Neural cell (in vitro differentiated cells): Measurements from ENCODE around the gene BRF1. TPM values are rescaled to one million over a fixed set of nuclear protein-coding genes. Genes with fewer than 3 reads are reported as not detected.

Experiments used
- H2AFZ ChIP-seq: fragments of 200-600, 300-800 bp; sonication (generic), shearing (Covaris generic); 2 replicates; pipeline ENCODE4 v1.6.0; 2014; ENCODE audit warnings: low read depth, mild to moderate bottlenecking, antibody characterized with exemption, low read length, moderate library complexity
- H3F3A ChIP-seq: fragments of 200-600 bp; shearing (Covaris generic); 2 replicates; pipeline ENCODE4 v1.6.1; 2016; ENCODE audit warnings: mild to moderate bottlenecking, moderate library complexity, mixed read lengths, antibody characterized with exemption, low read length; ENCODE audit not compliant: insufficient read depth, poor library complexity, severe bottlenecking
- H3K27ac ChIP-seq: fragments of 200-600, 300-800 bp; sonication (generic), shearing (Covaris generic); 2 replicates; pipeline ENCODE4 v1.5.1; 2014; ENCODE audit warnings: mild to moderate bottlenecking, low read length, moderate library complexity
- H3K27me3 ChIP-seq: fragments of 300-800, 200-600 bp; sonication (generic), shearing (Covaris generic); 2 replicates; pipeline ENCODE4 v1.6.0; 2014; ENCODE audit warnings: mild to moderate bottlenecking, low read depth, low read length, moderate library complexity; ENCODE audit not compliant: insufficient read depth
- H3K36me3 ChIP-seq: fragments of 300-800, 200-600 bp; sonication (generic), shearing (Covaris generic); 2 replicates; pipeline ENCODE4 v1.5.1; 2014; ENCODE audit warnings: mild to moderate bottlenecking, antibody characterized with exemption, low read length, moderate library complexity; ENCODE audit not compliant: insufficient read depth
- H3K4me2 ChIP-seq: fragments of 300-800, 200-600 bp; sonication (generic), shearing (Covaris generic); 2 replicates; pipeline ENCODE4 v1.6.0; 2014; ENCODE audit warnings: mild to moderate bottlenecking, low read length
- H3K4me3 ChIP-seq: fragments of 300-800, 200-600 bp; sonication (generic), shearing (Covaris generic); 2 replicates; pipeline ENCODE4 v1.5.1; 2014; ENCODE audit warnings: mild to moderate bottlenecking, low read length, moderate library complexity
- H3K79me2 ChIP-seq: fragments of 200-600 bp; shearing (Covaris generic); replicated peaks from 2 replicates; pipeline ENCODE4 v1.6.0; 2014; ENCODE audit warnings: mild to moderate bottlenecking, low read length, moderate library complexity; ENCODE audit not compliant: insufficient read depth
- H3K9ac ChIP-seq: fragments of 300-800, 200-600 bp; sonication (generic), shearing (Covaris generic); 2 replicates; pipeline ENCODE4 v1.6.1; 2016; ENCODE audit warnings: mild to moderate bottlenecking, low read length, mixed read lengths
- H3K9me2 ChIP-seq: fragments of 200-600 bp; shearing (Covaris generic); 2 replicates; pipeline ENCODE4 v1.6.1; 2016; ENCODE audit warnings: mild to moderate bottlenecking, low read length, mixed read lengths; ENCODE audit not compliant: insufficient read depth
- H3K9me3 ChIP-seq: fragments of 200-600, 300-800 bp; sonication (generic), shearing (Covaris generic); 2 replicates; pipeline ENCODE4 v1.6.1; 2016; ENCODE audit warnings: mild to moderate bottlenecking, mixed run types, low read length, moderate library complexity, mixed read lengths
- H4K20me1 ChIP-seq: fragments of 200-600 bp; shearing (Covaris generic); 2 replicates; pipeline ENCODE4 v1.6.1; 2016; ENCODE audit warnings: mild to moderate bottlenecking, mixed run types; ENCODE audit not compliant: insufficient read depth
- EP300 ChIP-seq: fragments of 450-650 bp; conservative IDR thresholded peaks from 2 replicates; pipeline ENCODE4 v1.6.1; 2014; ENCODE audit warnings: antibody characterized with exemption, mild to moderate bottlenecking, moderate library complexity; ENCODE audit not compliant: poor library complexity, severe bottlenecking
- EZH2 ChIP-seq: fragments of 200-600, 300-800 bp; shearing (Covaris generic), sonication (generic); IDR thresholded peaks from 2 replicates; pipeline ENCODE4 v1.6.1; 2014; ENCODE audit warnings: antibody characterized with exemption, low read length, borderline replicate concordance, mild to moderate bottlenecking; ENCODE audit not compliant: insufficient read depth, poor library complexity, severe bottlenecking
- MXI1 ChIP-seq: fragments of 450-650 bp; conservative IDR thresholded peaks from 2 replicates; pipeline ENCODE4 v1.6.1; 2014; ENCODE audit warnings: antibody characterized with exemption, mild to moderate bottlenecking; ENCODE audit not compliant: poor library complexity, severe bottlenecking
- POLR2AphosphoS5 ChIP-seq: IDR thresholded peaks from 2 replicates; pipeline ENCODE4 v1.6.1; 2012
- RAD21 ChIP-seq: fragments of 450-650 bp; conservative IDR thresholded peaks from 2 replicates; pipeline ENCODE4 v1.6.1; 2014; ENCODE audit warnings: antibody characterized with exemption, mild to moderate bottlenecking, moderate library complexity
- SMC3 ChIP-seq: fragments of 450-650 bp; conservative IDR thresholded peaks from 2 replicates; pipeline ENCODE4 v1.6.1; 2014; ENCODE audit warnings: antibody characterized with exemption, mild to moderate bottlenecking, moderate library complexity; ENCODE audit not compliant: poor library complexity
- TAF1 ChIP-seq: IDR thresholded peaks from 2 replicates; pipeline ENCODE4 v1.6.1; 2012; ENCODE audit warnings: low read depth
- polyA plus RNA-seq: library from polyadenylated mRNA; depleted of rRNA; stranded (reverse); fragments of >200 nt; gene quantifications from 2 replicates; pipeline ENCODE4 v1.2.3, GENCODE V29; 2014
- TF ChIP-seq, protein P1 (sequence below): IDR thresholded peaks from 2 replicates; pipeline ENCODE4 v1.6.1; 2012; ENCODE audit warnings: borderline replicate concordance
- TF ChIP-seq, protein P2 (sequence below): fragments of 450-650 bp; IDR thresholded peaks from 2 replicates; pipeline ENCODE4 v1.5.1; 2014; ENCODE audit warnings: antibody characterized with exemption, mild to moderate bottlenecking, moderate library complexity; ENCODE audit not compliant: poor library complexity, severe bottlenecking

BRF1 gene
- polyA plus RNA-seq, 1 donor from 2014 or later, result 69.4 TPM

DNA sequence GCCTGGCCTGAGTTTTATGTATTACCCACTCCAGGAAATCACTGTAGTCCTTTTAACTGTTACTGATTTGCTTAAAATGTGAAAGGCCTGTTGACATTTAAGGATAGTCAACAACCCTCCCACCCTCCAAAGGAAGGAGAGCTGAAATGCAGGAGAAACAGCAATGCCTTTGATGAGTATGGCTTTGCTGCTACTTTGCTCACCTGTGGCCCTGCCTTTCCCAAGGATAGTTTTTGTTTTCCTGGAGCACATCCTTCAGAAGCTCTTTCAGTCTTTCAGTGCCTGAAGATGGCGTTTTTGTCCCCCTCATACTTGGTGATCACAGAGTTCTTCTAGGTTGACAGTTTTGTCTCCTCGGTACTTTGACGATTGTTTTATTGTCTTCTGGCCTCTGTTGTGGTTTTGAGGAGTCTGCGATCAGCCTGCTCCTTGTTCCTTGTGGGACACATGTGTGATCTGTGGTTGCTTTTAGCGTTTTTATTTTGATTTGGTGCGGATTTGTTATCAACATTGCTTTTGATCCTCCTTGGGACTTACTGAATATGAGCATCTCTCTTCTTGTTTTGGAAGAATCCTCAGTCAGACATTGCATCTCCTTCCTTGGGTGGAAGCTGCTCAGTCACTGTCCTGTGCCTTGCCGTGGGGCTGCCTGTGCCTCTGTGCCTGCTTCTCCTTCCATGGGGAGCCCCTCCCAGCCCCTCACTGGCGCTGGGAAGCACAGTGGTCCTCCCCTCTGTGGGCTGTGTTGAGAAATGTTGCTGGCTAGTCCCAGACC, 31.0 kb upstream of the BRF1 start:
- Histone ChIP-seq H3K4me2 (no peak overlapping the region), H3K79me2 (peaks cover 38% of the 10 kb centered on the region), H3K36me3 (no peaks in the 10 kb centered on the region), H2AFZ (no peak overlapping the region), H3K9me2 (no peaks in the 10 kb centered on the region), H4K20me1 (peaks cover 29% of the 10 kb centered on the region), H3K4me3 (no peak overlapping the region), H3F3A (no peaks in the 10 kb centered on the region), H3K9me3 (no peaks in the 10 kb centered on the region), H3K27me3 (no peaks in the 10 kb centered on the region), H3K9ac (no peak overlapping the region), H3K27ac (no peak overlapping the region)
- no peak for TF ChIP-seq TAF1
- TF ChIP-seq EZH2, result no peak
- TF ChIP-seq POLR2AphosphoS5, result no peak
- no peak for TF ChIP-seq EP300
- TF ChIP-seq SMC3, result no peak
- TF ChIP-seq, protein P1, sequence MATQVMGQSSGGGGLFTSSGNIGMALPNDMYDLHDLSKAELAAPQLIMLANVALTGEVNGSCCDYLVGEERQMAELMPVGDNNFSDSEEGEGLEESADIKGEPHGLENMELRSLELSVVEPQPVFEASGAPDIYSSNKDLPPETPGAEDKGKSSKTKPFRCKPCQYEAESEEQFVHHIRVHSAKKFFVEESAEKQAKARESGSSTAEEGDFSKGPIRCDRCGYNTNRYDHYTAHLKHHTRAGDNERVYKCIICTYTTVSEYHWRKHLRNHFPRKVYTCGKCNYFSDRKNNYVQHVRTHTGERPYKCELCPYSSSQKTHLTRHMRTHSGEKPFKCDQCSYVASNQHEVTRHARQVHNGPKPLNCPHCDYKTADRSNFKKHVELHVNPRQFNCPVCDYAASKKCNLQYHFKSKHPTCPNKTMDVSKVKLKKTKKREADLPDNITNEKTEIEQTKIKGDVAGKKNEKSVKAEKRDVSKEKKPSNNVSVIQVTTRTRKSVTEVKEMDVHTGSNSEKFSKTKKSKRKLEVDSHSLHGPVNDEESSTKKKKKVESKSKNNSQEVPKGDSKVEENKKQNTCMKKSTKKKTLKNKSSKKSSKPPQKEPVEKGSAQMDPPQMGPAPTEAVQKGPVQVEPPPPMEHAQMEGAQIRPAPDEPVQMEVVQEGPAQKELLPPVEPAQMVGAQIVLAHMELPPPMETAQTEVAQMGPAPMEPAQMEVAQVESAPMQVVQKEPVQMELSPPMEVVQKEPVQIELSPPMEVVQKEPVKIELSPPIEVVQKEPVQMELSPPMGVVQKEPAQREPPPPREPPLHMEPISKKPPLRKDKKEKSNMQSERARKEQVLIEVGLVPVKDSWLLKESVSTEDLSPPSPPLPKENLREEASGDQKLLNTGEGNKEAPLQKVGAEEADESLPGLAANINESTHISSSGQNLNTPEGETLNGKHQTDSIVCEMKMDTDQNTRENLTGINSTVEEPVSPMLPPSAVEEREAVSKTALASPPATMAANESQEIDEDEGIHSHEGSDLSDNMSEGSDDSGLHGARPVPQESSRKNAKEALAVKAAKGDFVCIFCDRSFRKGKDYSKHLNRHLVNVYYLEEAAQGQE, result no peak
- TF ChIP-seq MXI1, result no peak

DNA sequence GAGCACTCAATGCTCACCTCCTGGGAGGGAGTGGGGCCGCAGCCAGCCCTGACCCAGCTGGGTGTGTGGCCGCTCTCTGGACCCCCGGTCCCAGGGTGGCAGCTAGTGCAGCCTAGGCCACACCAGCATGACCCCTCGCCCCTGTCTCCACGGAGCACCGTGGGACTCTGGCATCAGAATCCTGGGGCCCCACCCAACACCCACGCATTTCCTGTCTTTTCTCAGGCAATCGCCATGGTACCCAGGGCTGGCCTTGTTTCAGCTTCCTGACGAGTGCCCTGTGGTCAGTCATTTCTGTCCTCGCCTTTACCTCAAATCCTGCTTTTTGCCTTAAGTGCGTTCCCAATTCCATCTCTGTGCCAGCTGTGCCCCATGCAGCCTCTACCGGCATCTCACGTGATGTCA, 29.7 kb upstream of the BRF1 start:
- H3K9ac ChIP-seq, result no peak overlapping the region
- H3F3A ChIP-seq, result no peaks in the 10 kb centered on the region
- H3K79me2 ChIP-seq, result peaks cover 42% of the 10 kb centered on the region
- no peaks in the 10 kb centered on the region for H3K36me3 ChIP-seq
- TF ChIP-seq EZH2, result no peak
- TF ChIP-seq RAD21, result no peak
- no peak for TF ChIP-seq MXI1
- TF ChIP-seq, protein P2, sequence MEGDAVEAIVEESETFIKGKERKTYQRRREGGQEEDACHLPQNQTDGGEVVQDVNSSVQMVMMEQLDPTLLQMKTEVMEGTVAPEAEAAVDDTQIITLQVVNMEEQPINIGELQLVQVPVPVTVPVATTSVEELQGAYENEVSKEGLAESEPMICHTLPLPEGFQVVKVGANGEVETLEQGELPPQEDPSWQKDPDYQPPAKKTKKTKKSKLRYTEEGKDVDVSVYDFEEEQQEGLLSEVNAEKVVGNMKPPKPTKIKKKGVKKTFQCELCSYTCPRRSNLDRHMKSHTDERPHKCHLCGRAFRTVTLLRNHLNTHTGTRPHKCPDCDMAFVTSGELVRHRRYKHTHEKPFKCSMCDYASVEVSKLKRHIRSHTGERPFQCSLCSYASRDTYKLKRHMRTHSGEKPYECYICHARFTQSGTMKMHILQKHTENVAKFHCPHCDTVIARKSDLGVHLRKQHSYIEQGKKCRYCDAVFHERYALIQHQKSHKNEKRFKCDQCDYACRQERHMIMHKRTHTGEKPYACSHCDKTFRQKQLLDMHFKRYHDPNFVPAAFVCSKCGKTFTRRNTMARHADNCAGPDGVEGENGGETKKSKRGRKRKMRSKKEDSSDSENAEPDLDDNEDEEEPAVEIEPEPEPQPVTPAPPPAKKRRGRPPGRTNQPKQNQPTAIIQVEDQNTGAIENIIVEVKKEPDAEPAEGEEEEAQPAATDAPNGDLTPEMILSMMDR, result no peak
- H2AFZ ChIP-seq, result no peak overlapping the region
- no peak overlapping the region for H3K4me3 ChIP-seq
- no peak overlapping the region for H3K4me2 ChIP-seq
- H4K20me1 ChIP-seq, result peaks cover 28% of the 10 kb centered on the region
- H3K9me2 ChIP-seq, result no peaks in the 10 kb centered on the region
- H3K27ac ChIP-seq, result no peak overlapping the region
- no peaks in the 10 kb centered on the region for H3K9me3 ChIP-seq
- H3K27me3 ChIP-seq, result no peaks in the 10 kb centered on the region
